GM10248 (cell line): ENCODE results near the gene CCDC24.

Experiments
- CTCF ChIA-PET: fragments of 300-600 bp; sonication (Branson Sonifier 250); formaldehyde crosslinking; extraction: SDS; loops from one replicate; lab custom pipeline; 2021; ENCODE audit warnings: antibody characterized with exemption; lab: Yijun Ruan, JAX
- POLR2A ChIA-PET: fragments of 350-650 bp; sonication (Branson Sonifier 250); formaldehyde crosslinking; extraction: SDS; loops from one replicate; lab custom pipeline; 2020; ENCODE audit warnings: antibody characterized with exemption; lab: Yijun Ruan, JAX
- DNase-seq: peaks from one replicate; pipeline ENCODE4 v3.0.0; 2012; ENCODE audit errors: extremely low spot score
- CTCF ChIP-seq: IDR thresholded peaks from 2 replicates; pipeline ENCODE4 v1.5.1; 2012; ENCODE audit warnings: mild to moderate bottlenecking, low read depth; ENCODE audit errors: extremely low read depth, missing control alignments, control extremely low read depth

The CCDC24 gene

GRCh38 chr1:43991476-43992231 lies at the start of gene CCDC24:
CCDC24 (plus strand) TSS chr1:43991599; CDS start chr1:43991879, 280 bp downstream.
- ChIA-PET POLR2A (interaction anchor here (1.0 kb wide), 1 partner anchor 17 kb away, joined by 4 read pairs; the partner anchor contains the start of gene ATP6V0B), CTCF (interaction anchor here (1.3 to 6.4 kb wide), 4 partner anchors 14 to 57 kb away, joined by 3 to 59 read pairs (median 16); no protein-coding TSS in a partner anchor)
- TF ChIP-seq CTCF: no peak
- DNase-seq: peak; percentile 90

GRCh38 chr1:43942411-43942810 lies 49.0 kb upstream of the CCDC24 start:
- CTCF ChIA-PET: interaction anchor here (1.1 to 10.1 kb wide), 5 partner anchors 7 to 413 kb away, joined by 3 to 191 read pairs (median 5); partner anchors contain the start of gene ARTN
- no peak for TF ChIP-seq CTCF
- DNase-seq: no peak
- POLR2A ChIA-PET: no interaction called here

GRCh38 chr1:43944860-43945259 lies 46.5 kb upstream of the CCDC24 start:
- TF ChIP-seq CTCF: no peak
- ChIA-PET CTCF (interaction anchor here (0.6 to 10.1 kb wide), 7 partner anchors 10 to 181 kb away, joined by 3 to 191 read pairs (median 13); partner anchors contain the start of genes ARTN and DPH2), POLR2A (no interaction called here)
- DNase-seq: no peak

- ChIA-PET POLR2A (no interaction called here), CTCF (interaction anchor here (0.7 to 10.1 kb wide), 21 partner anchors 9 to 418 kb away, joined by 3 to 191 read pairs (median 4); partner anchors contain the start of genes ARTN, KDM4A and ST3GAL3)
- DNase-seq: no peak
- TF ChIP-seq CTCF: no peak
These were observed 45.6 kb upstream of the CCDC24 start for GRCh38 chr1:43945674-43946235.

- CTCF ChIA-PET: interaction anchor here (0.7 to 10.1 kb wide), 22 partner anchors 9 to 419 kb away, joined by 3 to 191 read pairs (median 4); partner anchors contain the start of genes ARTN, KDM4A and ST3GAL3
- peak; percentile 92 for TF ChIP-seq CTCF
- DNase-seq: peak; percentile 99
- POLR2A ChIA-PET: interaction anchor here (1.6 kb wide), 1 partner anchor 296 kb away, joined by 3 read pairs; the partner anchor contains the start of gene KDM4A
These were observed 45.0 kb upstream of the CCDC24 start, which contains the start of gene IPO13 for GRCh38 chr1:43946236-43947060. IPO13 (plus strand) TSS chr1:43946950; CDS start chr1:43947601, 651 bp downstream.
